GM18873 (cell line): Measurements from ENCODE around the gene ZNF276.
"Not testable (repeated sequence)": the region's sequence is repeated elsewhere in the genome, so short reads cannot be mapped to it uniquely, and the experiment has no call there.

Experiments used
- ATAC-seq: cut with Tn5 transposase; IDR thresholded peaks from one replicate; pipeline ENCODE4 v1.9.1; 2021; ENCODE audit warnings: mild to moderate bottlenecking, moderate library complexity, moderate number of reproducible peaks; ENCODE audit not compliant: unreplicated experiment, low FRiP score

ZNF276 gene

GRCh38 chr16:89779231-89779908, 58.0 kb downstream of the ZNF276 start:
- no peak for ATAC-seq

DNA sequence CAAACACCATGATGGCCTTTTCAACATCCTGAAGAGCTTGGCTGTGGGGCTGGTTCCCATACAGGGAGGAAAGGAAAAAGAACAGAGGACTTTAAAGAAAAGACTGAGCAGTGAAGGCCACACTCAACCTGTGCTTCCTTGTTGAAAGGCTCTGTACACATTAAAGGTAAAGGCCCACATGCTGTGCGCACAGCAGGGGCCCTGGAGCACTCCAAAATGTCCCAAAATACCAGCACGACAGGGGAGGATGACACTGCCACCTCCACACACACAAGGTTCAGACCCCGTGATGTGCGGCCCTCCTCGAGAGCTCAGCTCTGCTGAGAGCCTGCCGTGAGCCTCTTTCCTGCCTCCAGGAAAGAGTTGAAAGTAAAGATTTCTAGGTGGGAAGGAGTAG, 58.6 kb downstream of the ZNF276 start:
- no peak for ATAC-seq

- ATAC-seq: no peak
Observed at GRCh38 chr16:89782489-89782888, 61.2 kb downstream of the ZNF276 start.

DNA sequence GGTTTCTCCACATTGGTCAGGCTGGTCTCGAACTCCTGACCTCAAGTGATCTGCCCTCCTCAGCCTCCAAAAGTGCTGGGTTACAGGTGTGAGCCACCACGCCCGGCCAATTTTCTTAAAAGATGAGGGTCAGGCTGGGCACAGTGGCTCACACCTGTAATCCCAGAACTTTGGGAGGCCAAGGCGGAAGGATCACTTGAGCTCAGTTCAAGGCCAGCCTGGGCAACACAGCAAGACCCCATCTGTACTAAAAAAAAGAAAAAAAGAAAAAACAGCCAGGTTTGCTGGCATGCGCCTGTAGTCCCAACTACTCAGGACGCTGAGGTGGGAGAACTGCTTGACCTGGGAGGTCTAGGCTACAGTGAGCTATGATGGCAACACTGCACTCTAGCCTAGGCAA, 62.6 kb downstream of the ZNF276 start:
- not testable (repeated sequence) for ATAC-seq

DNA sequence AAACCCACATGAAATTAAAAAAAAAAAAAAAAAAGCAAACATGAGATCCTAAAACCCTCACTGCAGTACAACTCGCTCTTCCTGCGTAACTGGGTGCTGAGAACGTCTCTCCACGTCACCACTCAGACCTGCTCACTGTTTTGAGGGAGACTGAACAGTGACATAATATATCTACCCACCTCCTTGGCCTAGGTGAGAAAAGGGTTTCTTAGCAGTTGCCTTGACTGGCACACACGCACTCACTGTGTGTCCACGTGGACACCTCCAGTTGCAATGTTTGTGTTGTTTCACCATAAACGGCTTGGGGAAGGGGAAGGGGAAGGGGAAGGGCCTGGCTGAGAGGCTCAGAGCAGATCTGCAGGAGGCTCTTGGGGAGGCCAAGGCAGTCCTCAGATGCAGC, 63.1 kb downstream of the ZNF276 start:
- no peak for ATAC-seq

DNA sequence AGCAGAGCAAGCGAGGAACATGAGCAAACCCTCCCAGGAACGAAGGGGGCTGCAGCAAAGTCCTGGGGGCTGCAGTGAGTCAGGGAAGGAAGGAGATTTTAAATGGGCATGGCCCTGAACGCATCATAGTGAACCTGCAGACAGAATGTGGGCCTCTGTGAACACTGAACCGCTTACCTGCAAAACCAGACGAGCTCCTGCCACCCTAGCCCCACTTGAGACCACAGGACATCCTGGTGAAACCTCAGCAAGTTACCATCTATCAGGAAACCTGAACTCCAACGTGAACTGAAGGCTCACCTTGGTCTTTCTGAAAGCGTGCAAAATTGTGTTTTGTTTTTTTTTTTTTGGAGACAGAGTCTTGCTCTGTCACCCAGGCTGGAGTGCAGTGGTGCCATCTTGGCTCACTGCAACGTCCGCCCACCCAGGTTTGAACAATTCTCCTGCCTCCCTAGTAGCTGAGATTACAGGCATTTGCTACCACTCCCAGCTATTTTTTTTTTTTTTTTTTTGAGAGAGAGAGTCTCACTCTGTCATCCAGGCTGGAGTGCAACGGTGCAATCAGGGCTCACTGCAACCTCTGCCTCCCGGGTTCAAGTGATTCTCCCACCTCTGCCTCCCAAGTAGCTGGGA, 64.3 kb downstream of the ZNF276 start:
- ATAC-seq: no peak

- no peak for ATAC-seq
Observed at GRCh38 chr16:89786474-89787364, 65.4 kb downstream of the ZNF276 start.

- ATAC-seq: no peak
Observed at GRCh38 chr16:89787365-89787805, 66.0 kb downstream of the ZNF276 start.
